Measurements from ENCODE around the gene PROZ.

PROZ gene

DNA sequence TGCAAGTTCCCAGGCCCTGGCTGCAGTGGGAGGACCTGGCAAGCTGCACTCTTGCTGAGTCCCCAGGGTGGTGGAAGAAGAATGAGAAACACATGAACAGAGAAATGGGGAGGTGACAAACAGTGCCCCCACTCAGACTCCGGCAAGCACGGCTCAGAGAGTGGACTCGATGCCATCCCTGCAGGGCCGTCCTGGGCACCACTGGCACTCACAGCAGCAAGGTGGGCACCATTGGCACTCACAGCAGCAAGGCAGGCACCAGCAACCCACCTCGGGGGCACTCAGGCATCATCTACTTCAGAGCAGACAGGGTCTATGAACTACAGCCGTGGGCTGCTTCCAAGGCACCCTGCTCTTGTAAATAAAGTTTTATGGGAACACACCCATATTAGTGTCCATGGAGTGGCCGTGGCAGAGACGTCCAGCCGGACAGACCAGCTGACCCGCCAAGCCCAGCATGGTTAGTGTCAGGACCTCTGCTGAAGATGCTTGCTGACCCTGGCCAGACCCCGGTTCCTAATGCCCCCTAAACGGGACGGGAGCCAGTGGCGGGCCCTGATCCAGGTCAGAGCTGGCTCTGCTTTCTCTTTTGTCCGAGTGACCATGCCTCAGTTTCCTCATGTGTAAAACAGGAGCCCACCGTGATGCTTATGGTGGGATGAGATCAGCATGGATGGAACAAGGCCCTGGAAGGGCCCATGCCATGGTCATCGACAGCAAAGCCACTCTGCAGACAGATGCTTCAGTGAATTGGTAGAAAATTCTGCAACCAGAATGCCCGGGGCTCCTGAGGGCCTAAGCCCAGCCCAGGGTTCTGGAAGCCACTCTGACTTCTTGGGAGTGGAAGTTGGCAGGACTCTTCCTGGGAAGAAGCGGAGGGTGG lies 37.9 kb upstream of the PROZ start:
- DNase-seq, result no peak

DNA sequence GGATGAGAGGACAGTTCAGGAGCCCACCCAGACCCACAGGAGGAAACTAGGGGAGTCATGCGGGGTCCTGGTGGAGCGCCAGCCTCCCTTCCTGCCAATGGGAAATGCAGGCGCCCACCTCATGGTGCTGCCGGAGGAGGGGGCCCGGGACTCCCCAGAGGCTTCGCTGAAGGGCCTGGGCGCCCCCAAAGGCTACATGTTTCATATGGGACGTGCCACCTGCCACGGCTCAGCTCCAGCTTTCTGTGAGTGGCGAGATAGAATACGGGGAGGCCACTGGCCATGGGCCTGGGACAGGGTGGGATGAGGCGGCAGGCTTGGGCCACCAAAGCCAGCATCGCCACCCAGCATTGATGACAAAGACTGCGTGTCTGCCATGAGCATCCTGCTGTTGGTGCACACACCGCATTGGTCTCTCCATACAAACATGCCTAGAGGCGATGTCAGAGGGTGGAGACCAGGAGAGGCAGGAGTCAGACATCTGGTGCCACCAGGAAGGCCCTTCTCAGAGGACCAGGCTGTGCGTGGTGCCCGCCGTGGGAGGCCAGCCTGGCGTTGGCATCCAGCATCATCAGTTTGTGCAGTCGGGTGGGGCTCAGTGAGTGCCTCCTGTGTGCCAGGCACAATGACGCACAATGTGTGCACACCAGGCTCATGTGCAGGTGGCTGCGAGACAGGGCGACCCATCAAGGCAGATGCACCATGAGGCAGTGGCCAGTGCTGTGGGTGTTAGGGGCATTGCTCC lies 37.1 kb upstream of the PROZ start:
- DNase-seq, result no peak

DNA sequence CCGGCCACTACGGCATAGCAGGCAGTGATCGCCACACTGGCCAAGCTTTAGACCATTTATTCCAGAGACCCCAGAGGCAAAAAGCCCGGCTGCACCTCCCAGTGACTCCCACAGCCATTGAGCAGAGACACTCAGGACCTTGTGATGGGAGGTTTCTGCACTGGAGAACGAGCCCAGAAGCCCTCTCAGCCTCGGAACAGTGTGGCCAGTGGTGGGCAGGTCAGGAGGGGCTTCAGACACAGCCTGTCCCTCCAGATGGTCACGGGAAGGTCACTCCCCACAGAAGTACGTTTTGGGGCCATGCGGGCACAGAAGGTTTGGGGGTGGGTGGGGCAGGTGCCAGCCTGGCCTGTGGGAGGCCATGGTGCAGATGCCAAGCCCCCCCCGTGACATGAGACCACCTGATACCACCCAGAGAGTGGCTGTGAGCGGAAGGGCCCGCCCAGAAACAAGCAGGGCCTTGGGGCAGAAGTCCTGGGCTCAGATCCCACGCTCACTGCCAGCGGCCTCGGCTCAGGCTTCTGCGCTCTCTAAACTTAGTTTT lies 36.4 kb upstream of the PROZ start:
- DNase-seq, result no peak

DNA sequence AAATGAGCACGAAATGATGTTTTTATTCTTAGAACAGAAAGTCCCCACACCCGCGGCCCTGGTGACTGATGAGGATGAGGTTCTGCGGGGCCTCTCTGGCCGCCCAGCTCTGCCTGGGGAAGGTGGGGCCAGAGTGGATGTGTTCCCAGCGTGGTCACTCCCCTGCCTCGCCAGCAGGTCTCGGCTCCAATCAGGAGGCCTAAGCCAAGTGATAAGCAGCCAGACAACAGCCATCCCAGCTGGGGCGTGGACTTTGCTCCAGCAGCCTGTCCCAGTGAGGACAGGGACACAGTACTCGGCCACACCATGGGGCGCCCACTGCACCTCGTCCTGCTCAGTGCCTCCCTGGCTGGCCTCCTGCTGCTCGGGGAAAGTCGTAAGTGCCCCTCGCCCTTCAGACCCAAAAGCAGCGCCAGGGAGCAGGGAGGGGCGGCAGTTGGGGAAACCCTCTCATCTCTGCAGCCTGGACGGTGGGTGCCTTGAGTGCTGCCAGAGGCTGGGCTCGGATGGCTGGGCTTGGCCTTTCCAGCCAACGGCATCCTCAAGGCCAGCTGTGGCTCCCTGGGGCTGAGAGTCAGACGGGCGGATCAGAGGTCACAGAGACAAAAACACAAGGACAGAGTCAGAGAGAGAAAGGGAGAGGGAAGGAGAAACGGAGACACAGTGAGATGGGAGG lies 35.8 kb upstream of the PROZ start, which contains the start of gene F10:
TSS of gene F10 (plus strand) at position 250 of the 676 bp plus-strand sequence. CDS start at position 307, 57 bp downstream.
- DNase-seq, result no peak

DNA sequence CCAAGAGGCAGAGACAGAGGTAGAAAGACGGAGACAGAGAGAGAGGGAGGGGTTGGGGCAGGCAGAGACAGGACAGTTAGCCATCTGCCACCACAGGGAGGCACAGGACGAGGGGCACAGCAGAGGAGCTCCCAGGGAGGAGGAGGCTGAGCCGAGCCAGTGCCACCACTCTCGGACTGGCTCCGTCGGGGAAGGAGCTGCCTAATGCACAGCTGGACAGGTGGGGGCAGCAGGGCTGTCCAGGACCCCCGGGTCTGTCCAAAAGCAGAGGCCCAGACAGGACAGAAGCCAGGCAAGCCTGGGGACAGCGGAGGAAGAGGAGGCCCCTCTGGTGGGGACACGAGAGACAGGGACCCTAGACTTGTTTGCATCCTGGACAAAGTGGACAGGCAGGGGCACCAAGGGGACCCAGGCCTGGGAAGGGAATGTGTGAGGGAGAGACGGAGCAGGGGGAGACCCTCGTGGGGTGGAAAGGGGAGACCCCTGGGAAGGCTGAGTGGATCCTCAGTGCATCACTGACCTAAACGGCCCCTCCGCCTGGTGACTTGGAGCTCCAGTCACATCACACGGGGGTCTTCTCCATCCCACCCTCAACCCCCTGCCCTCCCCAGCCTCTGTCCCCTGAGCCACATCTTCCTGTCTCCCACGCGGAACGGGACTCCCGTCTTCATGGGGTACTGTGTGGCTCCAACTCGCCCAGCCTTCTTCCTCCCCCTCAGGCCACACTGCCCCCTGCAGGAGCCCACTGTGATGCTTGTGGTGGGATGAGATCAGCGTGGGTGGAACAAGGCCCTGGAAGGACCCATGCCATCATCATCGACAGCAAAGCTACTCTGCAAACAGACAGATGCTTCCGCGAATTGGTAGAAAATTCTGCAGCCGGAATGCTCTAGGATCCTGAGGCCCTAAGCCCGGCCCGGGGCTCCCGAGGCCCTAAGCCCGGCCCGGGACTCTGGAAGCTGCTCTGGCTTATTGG lies 34.9 kb upstream of the PROZ start:
- DNase-seq, result no peak

GRCh38 chr13:113124211-113124970 lies 34.1 kb upstream of the PROZ start:
- no peak for DNase-seq

DNA sequence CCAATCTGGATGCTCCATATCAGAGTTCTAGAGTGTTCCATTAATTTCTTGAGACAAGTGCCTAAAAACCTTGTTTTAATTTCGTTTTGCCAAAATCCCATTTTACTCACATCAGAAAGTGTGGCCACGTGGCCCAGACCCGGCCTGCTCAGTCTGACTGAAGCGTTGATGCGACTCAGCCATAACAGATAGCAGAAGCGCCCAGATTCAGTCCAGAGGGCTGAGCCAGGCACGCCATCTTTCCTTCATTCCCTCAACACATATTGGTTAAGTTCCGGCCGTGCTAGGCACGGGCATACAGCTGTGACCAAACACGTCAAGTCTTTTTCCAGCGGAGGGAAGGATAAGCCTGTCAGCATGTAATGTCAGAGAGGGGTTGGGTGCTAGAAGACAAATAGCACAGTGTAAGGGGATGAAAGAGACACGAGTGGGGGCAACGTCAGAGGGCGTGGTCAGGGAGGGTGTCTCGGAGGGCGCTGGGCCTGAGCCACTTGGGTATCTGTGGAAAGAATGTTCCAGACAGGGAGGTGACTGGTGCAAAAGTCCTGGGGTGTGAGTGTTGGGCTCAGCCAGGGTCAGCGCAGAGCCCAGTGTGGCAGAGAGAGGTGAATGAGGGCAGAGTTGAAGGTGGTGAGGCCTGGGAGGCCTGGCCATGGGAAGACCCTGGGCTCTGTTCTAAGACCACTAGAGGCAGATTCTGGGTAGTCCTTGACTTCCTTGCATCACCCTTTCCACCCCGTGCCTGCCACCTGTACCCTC lies 32.8 kb upstream of the PROZ start:
- DNase-seq, result no peak

GRCh38 chr13:113126265-113127150 lies 31.9 kb upstream of the PROZ start:
- no peak for DNase-seq

DNA sequence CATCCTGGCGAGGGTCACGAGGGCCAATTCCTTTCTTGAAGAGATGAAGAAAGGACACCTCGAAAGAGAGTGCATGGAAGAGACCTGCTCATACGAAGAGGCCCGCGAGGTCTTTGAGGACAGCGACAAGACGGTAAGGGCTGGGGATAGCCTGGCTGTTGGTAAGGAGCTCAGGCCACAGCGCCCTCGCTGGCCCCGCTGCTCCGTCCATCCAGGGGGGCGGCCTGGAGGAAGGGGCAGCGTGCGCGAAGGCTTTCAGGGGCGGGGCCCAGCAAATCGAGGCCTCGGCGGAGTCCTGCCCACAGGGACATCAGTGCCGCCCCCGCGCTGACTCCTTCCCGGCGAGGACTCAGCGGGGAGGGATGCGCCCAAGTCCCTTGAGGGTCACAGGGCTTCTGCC lies 29.0 kb upstream of the PROZ start:
- DNase-seq, result no peak

GRCh38 chr13:113129921-113130750 lies 28.3 kb upstream of the PROZ start:
- DNase-seq, result no peak

GRCh38 chr13:113135281-113135760 lies 23.1 kb upstream of the PROZ start:
- DNase-seq, result no peak

GRCh38 chr13:113137691-113138298 lies 20.7 kb upstream of the PROZ start:
- DNase-seq, result no peak

DNA sequence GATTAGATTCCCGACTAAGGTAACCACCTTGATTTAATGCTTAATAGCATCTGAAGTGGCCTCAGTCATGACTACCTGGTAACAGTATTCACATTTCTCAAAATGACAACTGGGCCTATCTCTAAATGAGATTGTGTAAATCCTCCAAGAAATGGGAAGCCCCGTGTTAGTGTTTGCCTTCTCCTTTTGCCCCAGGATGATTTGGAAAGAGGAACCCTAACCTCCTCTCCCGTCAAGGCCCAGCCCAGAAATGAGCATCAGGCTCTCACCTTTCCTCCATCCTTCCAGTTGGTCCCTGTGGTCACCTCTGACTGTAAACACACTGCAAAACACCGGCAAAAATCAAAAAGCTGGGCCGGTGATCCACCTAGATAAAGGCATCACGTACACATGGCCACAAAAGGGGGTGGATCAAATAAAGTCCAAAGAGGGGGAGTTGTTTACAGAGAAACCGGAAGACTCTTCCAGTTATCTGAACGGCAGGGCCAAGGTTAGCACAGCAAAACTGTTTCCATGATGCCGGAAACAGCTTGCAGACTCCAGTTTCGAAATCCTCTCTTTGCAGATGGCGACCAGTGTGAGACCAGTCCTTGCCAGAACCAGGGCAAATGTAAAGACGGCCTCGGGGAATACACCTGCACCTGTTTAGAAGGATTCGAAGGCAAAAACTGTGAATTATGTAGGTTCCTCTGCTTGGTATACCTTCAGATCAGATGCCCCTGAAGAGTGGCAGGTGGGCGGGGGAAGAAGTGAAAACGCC lies 19.5 kb upstream of the PROZ start:
- DNase-seq, result peak; percentile 64

DNA sequence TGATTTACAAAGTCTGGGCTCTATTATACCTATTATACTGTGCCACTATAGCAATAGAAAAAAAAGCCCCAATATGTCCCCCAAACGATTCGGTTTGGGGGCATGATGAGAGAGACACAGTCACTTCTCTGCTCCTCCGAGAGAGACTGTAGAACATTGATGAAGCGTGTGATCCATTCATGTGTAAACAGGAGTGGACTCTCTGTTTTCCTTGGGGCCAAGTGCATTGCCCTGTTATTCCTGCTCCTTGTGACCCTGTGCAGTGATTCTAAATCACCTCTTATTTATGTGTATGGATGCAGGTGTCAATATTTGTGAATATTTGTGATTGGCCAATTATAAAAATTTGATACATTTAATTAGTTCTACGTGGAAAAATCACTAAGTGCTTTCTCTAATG lies 18.9 kb upstream of the PROZ start:
- peak; percentile 27 for DNase-seq

DNA sequence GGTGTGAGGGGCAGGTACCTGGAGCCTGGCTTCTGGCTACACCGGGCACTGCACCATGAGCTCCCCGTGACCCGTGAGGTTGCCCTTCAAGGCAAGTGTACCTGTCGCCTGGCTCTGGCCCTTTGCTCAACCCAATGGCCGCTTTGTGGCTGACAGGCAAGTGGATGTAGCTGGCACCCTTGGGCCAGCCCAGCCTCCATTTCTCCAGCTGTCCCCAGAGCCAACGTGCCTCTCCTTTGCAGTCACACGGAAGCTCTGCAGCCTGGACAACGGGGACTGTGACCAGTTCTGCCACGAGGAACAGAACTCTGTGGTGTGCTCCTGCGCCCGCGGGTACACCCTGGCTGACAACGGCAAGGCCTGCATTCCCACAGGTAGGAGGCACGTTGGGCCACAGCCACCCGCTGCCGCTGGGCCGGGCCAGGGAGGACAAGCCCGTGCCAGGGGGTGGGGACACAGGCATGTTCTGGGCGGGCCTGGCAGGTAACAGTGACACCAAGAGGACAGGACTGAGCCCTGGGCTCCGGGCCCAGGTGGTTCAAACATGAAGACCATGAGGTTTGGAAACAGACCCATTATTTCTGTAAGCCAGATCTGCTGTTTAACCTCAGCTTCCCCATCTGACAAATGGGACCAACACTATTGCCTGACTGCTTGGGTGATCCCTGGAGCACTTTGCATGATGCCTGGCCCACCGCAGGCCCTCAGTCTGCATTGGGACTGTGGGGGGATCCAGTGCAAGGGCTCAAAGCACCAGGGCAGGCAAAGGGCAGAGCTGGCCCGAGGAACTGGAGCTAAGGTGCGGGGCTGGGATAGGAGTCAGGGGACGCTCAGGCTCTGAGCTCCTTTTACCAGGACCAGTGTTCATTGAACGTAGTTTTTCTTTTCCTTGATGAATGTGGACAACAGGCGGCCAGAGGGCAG lies 17.5 kb upstream of the PROZ start:
- DNase-seq, result no peak

DNA sequence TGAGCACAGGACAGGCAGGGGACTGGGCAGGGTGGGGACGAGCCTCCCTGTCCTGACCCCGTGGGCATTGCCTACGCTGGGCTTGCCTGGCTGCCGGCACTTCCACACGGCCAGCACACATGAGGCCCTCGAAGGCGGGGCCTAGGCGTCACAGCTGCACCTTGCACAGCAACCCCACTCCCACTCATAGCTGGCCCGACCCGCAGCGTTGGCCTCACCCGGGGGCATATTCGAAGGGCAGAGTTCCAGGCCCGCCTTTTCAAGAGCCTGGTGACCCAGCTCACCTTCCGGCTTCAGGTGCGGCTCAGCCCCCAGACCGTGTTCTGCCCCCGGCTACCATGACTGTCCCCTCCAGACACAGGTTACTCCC lies 16.9 kb upstream of the PROZ start:
- no peak for DNase-seq
